Naive B cell (primary cell): ENCODE measurements around the gene KCNH8. TPM values are rescaled to one million over a fixed set of nuclear protein-coding genes. Genes with fewer than 3 reads are reported as not detected.
"Not testable (repeated sequence)": the region's sequence is repeated elsewhere in the genome, so short reads cannot be mapped to it uniquely, and the experiment has no call there.

ENCODE experiments used
- ATAC-seq, 2 donors: fragments of 150-1000 bp; cut with Tn5 transposase; 2 replicates each; pipeline ENCODE4 v1.10.0; 2021; ENCODE audit warnings: low read depth in 2 of 2, mild to moderate bottlenecking in 2 of 2, moderate library complexity in 2 of 2
- DNase-seq: peaks from one replicate; pipeline ENCODE4 v3.0.0; 2022
- H3K27ac Mint-ChIP-seq, 6 donors: one replicate each; pipeline ENCODE4 v1.8.0; 2020 to 2022; ENCODE audit warnings: mild to moderate bottlenecking in 6 of 6, mixed read lengths in 6 of 6, moderate library complexity in 5 of 6, inconsistent platforms in 2 of 6
- H3K27me3 Mint-ChIP-seq, 3 donors: one replicate each; pipeline ENCODE4 v1.8.0; 2021 to 2022; ENCODE audit warnings: mixed read lengths in 3 of 3, mild to moderate bottlenecking in 1 of 3
- H3K36me3 Mint-ChIP-seq, 2 donors: one replicate each; pipeline ENCODE4 v1.8.0; 2020 to 2022; ENCODE audit warnings: mixed read lengths in 2 of 2, inconsistent platforms in 1 of 2, mild to moderate bottlenecking in 1 of 2
- H3K4me1 Mint-ChIP-seq, 3 donors: one replicate each; pipeline ENCODE4 v1.8.0; 2020 to 2022; ENCODE audit warnings: mixed read lengths in 3 of 3, inconsistent platforms in 1 of 3, mild to moderate bottlenecking in 1 of 3, moderate library complexity in 1 of 3
- H3K4me3 Mint-ChIP-seq, 8 donors: one replicate each; pipeline ENCODE4 v1.8.0; 2020 to 2022; ENCODE audit warnings: mild to moderate bottlenecking in 8 of 8, mixed read lengths in 8 of 8, moderate library complexity in 8 of 8, inconsistent platforms in 2 of 8
- H3K9me3 Mint-ChIP-seq, 7 donors: one replicate each; pipeline ENCODE4 v1.8.0; 2020 to 2022; ENCODE audit warnings: mixed read lengths in 7 of 7, mild to moderate bottlenecking in 5 of 7, inconsistent platforms in 2 of 7, moderate library complexity in 1 of 7
- polyA plus RNA-seq, 6 donors: library from polyadenylated mRNA; unstranded; fragments of 300-500 nt; fragmentation: Illumina TruSeq; gene quantifications; one replicate each; pipeline ENCODE4 v1.2.3, GENCODE V29; 2021; ENCODE audit warnings: low read depth in 6 of 6

The KCNH8 gene
- polyA plus RNA-seq, 6 donors from 2014 or later: 3.4 to 5.8 (median 4.3) TPM

GRCh38 chr3:19231792-19232461 is 83.6 kb downstream of the KCNH8 start:
- Mint-ChIP-seq H3K36me3 (peaks cover 3 to 15% of the 10 kb centered on the region in 2 donors), H3K27ac (peak overlapping the region in 2 of 6 donors; percentile 34 to 43), H3K27me3 (no peaks in the 10 kb centered on the region), H3K4me1 (peaks cover 19 to 30% (median 29%) of the 10 kb centered on the region in 3 donors), H3K9me3 (peaks cover 4 to 15% (median 8%) of the 10 kb centered on the region in 7 donors), H3K4me3 (no peak overlapping the region)
- no peak for ATAC-seq
- DNase-seq: no peak

GRCh38 chr3:19232566-19232965 is 84.3 kb downstream of the KCNH8 start:
- peaks cover 19 to 26% (median 24%) of the 10 kb centered on the region in 3 donors for H3K4me1 Mint-ChIP-seq
- no peak overlapping the region for H3K27ac Mint-ChIP-seq
- H3K4me3 Mint-ChIP-seq: no peak overlapping the region
- H3K27me3 Mint-ChIP-seq: no peaks in the 10 kb centered on the region
- H3K36me3 Mint-ChIP-seq: peaks cover 3 to 10% of the 10 kb centered on the region in 2 donors
- H3K9me3 Mint-ChIP-seq: peaks cover 4 to 15% (median 8%) of the 10 kb centered on the region in 7 donors
- DNase-seq (no peak), ATAC-seq (no peak)

GRCh38 chr3:19233882-19234784 is 85.8 kb downstream of the KCNH8 start:
- not testable (repeated sequence) for H3K36me3 Mint-ChIP-seq, H3K27me3 Mint-ChIP-seq, DNase-seq, ATAC-seq
- Mint-ChIP-seq H3K4me3 (peak overlapping the region in 7 of 8 donors; percentile 3 to 85 (median 73)), H3K9me3 (peaks cover 4 to 15% (median 6%) of the 10 kb centered on the region in 7 donors), H3K4me1 (peaks cover 17 to 23% (median 21%) of the 10 kb centered on the region in 3 donors), H3K27ac (peak overlapping the region in 5 of 6 donors; percentile 51 to 90 (median 55))

- H3K4me3 Mint-ChIP-seq: no peak overlapping the region
- no peak for DNase-seq
- peaks cover 5 to 17% (median 6%) of the 10 kb centered on the region in 7 donors for H3K9me3 Mint-ChIP-seq
- peaks cover 4 to 11% (median 5%) of the 10 kb centered on the region in 3 donors for H3K4me1 Mint-ChIP-seq
- peak overlapping the region in 1 of 6 donors; percentile 64 for H3K27ac Mint-ChIP-seq
- peaks cover 0 to 7% of the 10 kb centered on the region in 2 donors for H3K36me3 Mint-ChIP-seq
- no peaks in the 10 kb centered on the region for H3K27me3 Mint-ChIP-seq
- ATAC-seq: no peak
Observed at GRCh38 chr3:19248143-19248542, 99.8 kb downstream of the KCNH8 start.

- H3K27me3 Mint-ChIP-seq: no peaks in the 10 kb centered on the region
- peaks cover 5 to 17% (median 6%) of the 10 kb centered on the region in 7 donors for H3K9me3 Mint-ChIP-seq
- H3K4me3 Mint-ChIP-seq: no peak overlapping the region
- DNase-seq: no peak
- peaks cover 4 to 11% (median 5%) of the 10 kb centered on the region in 3 donors for H3K4me1 Mint-ChIP-seq
- peaks cover 0 to 7% of the 10 kb centered on the region in 2 donors for H3K36me3 Mint-ChIP-seq
- ATAC-seq: no peak
- H3K27ac Mint-ChIP-seq: peak overlapping the region in 3 of 6 donors; percentile 64 to 85 (median 71)
Observed at GRCh38 chr3:19248767-19249166, 100.5 kb downstream of the KCNH8 start.

GRCh38 chr3:19250959-19251610 is 102.8 kb downstream of the KCNH8 start:
- Mint-ChIP-seq H3K36me3 (peaks cover 0 to 4% of the 10 kb centered on the region in 2 donors), H3K4me3 (no peak overlapping the region), H3K27me3 (no peaks in the 10 kb centered on the region), H3K9me3 (peaks cover 0 to 8% (median 3%) of the 10 kb centered on the region in 7 donors), H3K4me1 (peaks cover 13 to 22% (median 16%) of the 10 kb centered on the region in 3 donors), H3K27ac (peak overlapping the region in 2 of 6 donors; percentile 28 to 55)
- DNase-seq (no peak), ATAC-seq (no peak)

GRCh38 chr3:19254189-19254588 is 105.9 kb downstream of the KCNH8 start:
- Mint-ChIP-seq H3K27me3 (no peaks in the 10 kb centered on the region), H3K4me1 (peaks cover 9 to 11% (median 11%) of the 10 kb centered on the region in 3 donors), H3K4me3 (peak overlapping the region in 3 of 8 donors; percentile 30 to 32 (median 32)), H3K27ac (peak overlapping the region in 5 of 6 donors; percentile 18 to 66 (median 39)), H3K9me3 (peaks cover 0 to 19% (median 3%) of the 10 kb centered on the region in 7 donors), H3K36me3 (peaks cover 0 to 9% of the 10 kb centered on the region in 2 donors)
- ATAC-seq: peak in 1 of 2 donors; percentile 61
- DNase-seq: no peak

- ATAC-seq (no peak), DNase-seq (no peak)
- Mint-ChIP-seq H3K4me1 (peaks cover 9 to 11% (median 11%) of the 10 kb centered on the region in 3 donors), H3K27me3 (no peaks in the 10 kb centered on the region), H3K27ac (peak overlapping the region in 3 of 6 donors; percentile 8 to 66 (median 18)), H3K4me3 (peak overlapping the region in 3 of 8 donors; percentile 30 to 32 (median 32)), H3K36me3 (peaks cover 0 to 9% of the 10 kb centered on the region in 2 donors), H3K9me3 (peaks cover 0 to 19% (median 3%) of the 10 kb centered on the region in 7 donors)
Observed at GRCh38 chr3:19254784-19255338, 106.6 kb downstream of the KCNH8 start.

GRCh38 chr3:19256313-19256712 is 108.0 kb downstream of the KCNH8 start:
- Mint-ChIP-seq H3K9me3 (peaks cover 0 to 19% (median 3%) of the 10 kb centered on the region in 7 donors), H3K36me3 (peaks cover 0 to 9% of the 10 kb centered on the region in 2 donors), H3K4me3 (no peak overlapping the region), H3K4me1 (peaks cover 9 to 11% (median 11%) of the 10 kb centered on the region in 3 donors), H3K27me3 (no peaks in the 10 kb centered on the region), H3K27ac (no peak overlapping the region)
- no peak for ATAC-seq
- DNase-seq: no peak

GRCh38 chr3:19263606-19264005 is 115.3 kb downstream of the KCNH8 start:
- H3K27me3 Mint-ChIP-seq: no peaks in the 10 kb centered on the region

GRCh38 chr3:19264424-19264823 is 116.1 kb downstream of the KCNH8 start:
- Mint-ChIP-seq H3K27ac (no peak overlapping the region), H3K36me3 (no peaks in the 10 kb centered on the region), H3K4me1 (peaks cover 7 to 15% (median 15%) of the 10 kb centered on the region in 3 donors), H3K27me3 (no peaks in the 10 kb centered on the region), H3K4me3 (peak overlapping the region in 2 of 8 donors; percentile 3 to 13), H3K9me3 (peaks cover 0 to 3% (median 0%) of the 10 kb centered on the region in 7 donors)
- DNase-seq: peak; percentile 12
- peak; percentile 53 to 79 for ATAC-seq

More at GRCh38 chr3:19263606-19264005, 115.3 kb downstream of the KCNH8 start:
- H3K36me3 Mint-ChIP-seq: no peaks in the 10 kb centered on the region
- peaks cover 7 to 15% (median 15%) of the 10 kb centered on the region in 3 donors for H3K4me1 Mint-ChIP-seq
- H3K27ac Mint-ChIP-seq: no peak overlapping the region
- no peak for DNase-seq
- H3K9me3 Mint-ChIP-seq: peaks cover 0 to 3% (median 0%) of the 10 kb centered on the region in 7 donors
- no peak overlapping the region for H3K4me3 Mint-ChIP-seq
- no peak for ATAC-seq

- no peak overlapping the region for H3K4me3 Mint-ChIP-seq
- peaks cover 8 to 19% (median 17%) of the 10 kb centered on the region in 3 donors for H3K4me1 Mint-ChIP-seq
- no peaks in the 10 kb centered on the region for H3K27me3 Mint-ChIP-seq
- H3K36me3 Mint-ChIP-seq: no peaks in the 10 kb centered on the region
- H3K9me3 Mint-ChIP-seq: no peaks in the 10 kb centered on the region
- peak in 1 of 2 donors; percentile 57 for ATAC-seq
- DNase-seq: no peak
- peak overlapping the region in 1 of 6 donors; percentile 19 for H3K27ac Mint-ChIP-seq
Observed at GRCh38 chr3:19267040-19267439, 118.7 kb downstream of the KCNH8 start.
